Mononuclear cell (primary cell): Measurements from ENCODE around the gene THSD4. TPM values are rescaled to one million over a fixed set of nuclear protein-coding genes. Genes with fewer than 3 reads are reported as not detected.

Source experiments
- H3K27me3 ChIP-seq: 2 replicates; pipeline ENCODE4 v1.6.0; 2011; ENCODE audit warnings: low read length, control low read depth; ENCODE audit not compliant: insufficient read depth
- H3K4me1 ChIP-seq: 2 replicates; pipeline ENCODE4 v1.5.1; 2011; ENCODE audit warnings: mild to moderate bottlenecking, low read length, control low read depth; ENCODE audit not compliant: insufficient read depth
- H3K4me3 ChIP-seq: 2 replicates; pipeline ENCODE4 v1.5.1; 2011; ENCODE audit warnings: mild to moderate bottlenecking, low read length, moderate library complexity
- H3K9me3 ChIP-seq: 2 replicates; pipeline ENCODE4 v1.5.1; 2011; ENCODE audit warnings: low read depth, mild to moderate bottlenecking, control low read depth, low read length
- total RNA-seq: library from RNA; depleted of rRNA; stranded (reverse); fragments of >200 nt; gene quantifications from one replicate; pipeline ENCODE4 v1.2.3, GENCODE V29; 2012

The THSD4 gene
- total RNA-seq, 1 donor: 0.10 TPM

- no peak overlapping the region for H3K4me3 ChIP-seq
- H3K27me3 ChIP-seq: no peaks in the 10 kb centered on the region
- H3K4me1 ChIP-seq: no peaks in the 10 kb centered on the region
- no peaks in the 10 kb centered on the region for H3K9me3 ChIP-seq
Observed at GRCh38 chr15:71812966-71813722, 697.9 kb downstream of the THSD4 start.

GRCh38 chr15:71813723-71814470 is 698.6 kb downstream of the THSD4 start:
- Histone ChIP-seq H3K4me3 (no peak overlapping the region), H3K9me3 (no peaks in the 10 kb centered on the region), H3K27me3 (no peaks in the 10 kb centered on the region), H3K4me1 (no peaks in the 10 kb centered on the region)

- Histone ChIP-seq H3K4me3 (no peak overlapping the region), H3K4me1 (no peaks in the 10 kb centered on the region), H3K9me3 (peaks cover 4% of the 10 kb centered on the region), H3K27me3 (no peaks in the 10 kb centered on the region)
Observed at GRCh38 chr15:71815301-71815700, 700.0 kb downstream of the THSD4 start.

- H3K9me3 ChIP-seq: peaks cover 22% of the 10 kb centered on the region
- no peaks in the 10 kb centered on the region for H3K4me1 ChIP-seq
Observed at GRCh38 chr15:71817351-71817750, 702.1 kb downstream of the THSD4 start.

GRCh38 chr15:71820127-71820526 is 704.9 kb downstream of the THSD4 start:
- Histone ChIP-seq H3K4me1 (no peaks in the 10 kb centered on the region), H3K4me3 (no peak overlapping the region), H3K9me3 (peaks cover 27% of the 10 kb centered on the region), H3K27me3 (no peaks in the 10 kb centered on the region)

More at GRCh38 chr15:71817351-71817750, 702.1 kb downstream of the THSD4 start:
- Histone ChIP-seq H3K27me3 (no peaks in the 10 kb centered on the region), H3K4me3 (no peak overlapping the region)

- Histone ChIP-seq H3K4me3 (no peak overlapping the region), H3K4me1 (no peaks in the 10 kb centered on the region), H3K9me3 (peaks cover 27% of the 10 kb centered on the region), H3K27me3 (no peaks in the 10 kb centered on the region)
Observed at GRCh38 chr15:71821547-71822129, 706.4 kb downstream of the THSD4 start.

- peaks cover 27% of the 10 kb centered on the region for H3K9me3 ChIP-seq
- H3K4me1 ChIP-seq: no peaks in the 10 kb centered on the region
- H3K4me3 ChIP-seq: no peak overlapping the region
- H3K27me3 ChIP-seq: no peaks in the 10 kb centered on the region
Observed at GRCh38 chr15:71822890-71823630, 707.8 kb downstream of the THSD4 start.

GRCh38 chr15:71823801-71824200 is 708.5 kb downstream of the THSD4 start:
- Histone ChIP-seq H3K9me3 (peaks cover 27% of the 10 kb centered on the region), H3K27me3 (no peaks in the 10 kb centered on the region), H3K4me1 (no peaks in the 10 kb centered on the region), H3K4me3 (no peak overlapping the region)

GRCh38 chr15:71825021-71825730 is 709.9 kb downstream of the THSD4 start:
- peaks cover 24% of the 10 kb centered on the region for H3K9me3 ChIP-seq
- H3K4me1 ChIP-seq: no peaks in the 10 kb centered on the region

GRCh38 chr15:71826196-71826595 is 710.9 kb downstream of the THSD4 start:
- H3K27me3 ChIP-seq: no peaks in the 10 kb centered on the region
- no peaks in the 10 kb centered on the region for H3K4me1 ChIP-seq
- no peak overlapping the region for H3K4me3 ChIP-seq

More at GRCh38 chr15:71825021-71825730, 709.9 kb downstream of the THSD4 start:
- Histone ChIP-seq H3K27me3 (no peaks in the 10 kb centered on the region), H3K4me3 (no peak overlapping the region)

GRCh38 chr15:71830981-71831380 is 715.7 kb downstream of the THSD4 start:
- no peaks in the 10 kb centered on the region for H3K4me1 ChIP-seq

More at GRCh38 chr15:71826196-71826595, 710.9 kb downstream of the THSD4 start:
- H3K9me3 ChIP-seq: peaks cover 17% of the 10 kb centered on the region

More at GRCh38 chr15:71830981-71831380, 715.7 kb downstream of the THSD4 start:
- H3K4me3 ChIP-seq: no peak overlapping the region
- H3K27me3 ChIP-seq: no peaks in the 10 kb centered on the region
- no peaks in the 10 kb centered on the region for H3K9me3 ChIP-seq
